Jurkat, Clone E6-1 (cell line): ENCODE measurements around the gene OSR1.

Experiments used
- DNase-seq: peaks from one replicate; pipeline ENCODE4 v3.0.0-alpha.2; 2011; ENCODE audit warnings: low read depth, low spot score
- H3K4me3 ChIP-seq: 2 replicates; pipeline ENCODE4 v1.5.1; 2011; ENCODE audit warnings: mild to moderate bottlenecking, low read length, control low read depth, moderate library complexity

OSR1 gene

DNA sequence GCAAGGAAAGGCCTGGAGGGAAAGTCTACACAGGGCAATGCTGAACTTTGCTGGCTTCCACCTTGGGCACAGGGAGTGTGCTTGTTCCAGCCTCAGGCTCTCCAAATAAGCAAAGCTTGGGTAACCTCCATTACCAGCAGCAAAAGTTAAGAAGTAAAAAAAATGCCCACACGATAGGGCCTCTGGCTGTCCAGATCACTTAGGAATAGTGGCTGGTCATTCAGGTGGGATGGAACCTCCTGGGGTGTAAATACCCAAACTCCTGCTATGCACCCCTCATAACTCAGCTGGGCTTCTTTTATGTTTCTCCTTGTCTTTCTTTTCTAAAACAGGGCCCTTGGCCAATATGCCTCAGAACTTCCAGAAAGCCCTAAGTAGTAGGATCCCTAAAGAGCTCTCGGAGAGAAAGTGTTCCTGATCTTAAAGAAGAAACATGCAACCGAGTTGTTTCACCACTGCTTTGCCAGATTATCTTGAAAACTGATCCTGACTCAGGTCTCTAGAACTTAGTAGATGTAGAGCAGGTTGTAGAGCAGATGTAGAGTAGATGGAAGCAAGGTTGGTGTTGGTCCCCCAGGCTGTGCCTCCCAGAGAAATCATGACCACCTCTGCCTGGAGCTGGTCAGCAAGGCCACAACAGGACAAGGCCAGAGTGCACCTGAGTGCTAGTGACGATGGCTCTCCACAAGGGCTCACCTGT lies 2.0 kb upstream of the OSR1 start:
- no peak overlapping the region for H3K4me3 ChIP-seq
- DNase-seq, result no peak

DNA sequence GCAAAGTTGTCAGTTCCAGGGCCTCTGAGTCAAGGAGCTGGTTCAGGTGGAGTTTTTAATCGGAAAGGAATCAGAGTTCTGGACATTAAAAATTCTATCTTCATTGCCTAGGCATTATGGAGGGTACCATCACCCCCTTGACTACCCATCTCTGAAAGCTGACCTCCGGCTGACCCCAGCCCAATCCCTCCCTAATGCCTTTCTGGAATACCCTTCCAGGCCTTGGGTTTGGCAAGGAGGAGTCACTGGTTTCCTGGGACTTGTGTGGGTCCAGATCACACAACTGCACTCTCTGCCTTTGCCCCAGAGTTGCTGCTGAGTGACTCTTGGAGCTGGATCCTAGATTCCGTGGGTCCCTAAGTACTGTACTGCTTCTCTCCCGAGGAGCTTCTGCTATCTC lies 1.0 kb upstream of the OSR1 start:
- DNase-seq, result no peak
- H3K4me3 ChIP-seq, result no peak overlapping the region

DNA sequence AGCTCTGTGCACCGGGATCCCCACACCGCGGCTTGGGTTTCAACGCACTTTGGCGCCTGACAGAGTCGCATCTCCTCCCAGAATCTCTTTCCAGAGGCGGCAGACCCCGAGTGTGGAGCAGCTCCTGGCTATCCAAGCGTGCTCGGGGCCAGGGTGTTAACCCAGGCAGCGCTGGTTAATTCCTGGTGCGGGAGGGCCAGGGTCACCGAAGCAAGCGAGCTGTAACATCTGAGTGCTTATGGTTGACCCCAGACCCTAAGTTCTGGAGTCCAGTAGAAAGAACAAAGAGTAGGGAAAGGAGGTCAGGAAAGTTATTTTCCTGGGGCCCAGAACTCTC lies 566 bp upstream of the OSR1 start:
- no peak overlapping the region for H3K4me3 ChIP-seq
- no peak for DNase-seq

DNA sequence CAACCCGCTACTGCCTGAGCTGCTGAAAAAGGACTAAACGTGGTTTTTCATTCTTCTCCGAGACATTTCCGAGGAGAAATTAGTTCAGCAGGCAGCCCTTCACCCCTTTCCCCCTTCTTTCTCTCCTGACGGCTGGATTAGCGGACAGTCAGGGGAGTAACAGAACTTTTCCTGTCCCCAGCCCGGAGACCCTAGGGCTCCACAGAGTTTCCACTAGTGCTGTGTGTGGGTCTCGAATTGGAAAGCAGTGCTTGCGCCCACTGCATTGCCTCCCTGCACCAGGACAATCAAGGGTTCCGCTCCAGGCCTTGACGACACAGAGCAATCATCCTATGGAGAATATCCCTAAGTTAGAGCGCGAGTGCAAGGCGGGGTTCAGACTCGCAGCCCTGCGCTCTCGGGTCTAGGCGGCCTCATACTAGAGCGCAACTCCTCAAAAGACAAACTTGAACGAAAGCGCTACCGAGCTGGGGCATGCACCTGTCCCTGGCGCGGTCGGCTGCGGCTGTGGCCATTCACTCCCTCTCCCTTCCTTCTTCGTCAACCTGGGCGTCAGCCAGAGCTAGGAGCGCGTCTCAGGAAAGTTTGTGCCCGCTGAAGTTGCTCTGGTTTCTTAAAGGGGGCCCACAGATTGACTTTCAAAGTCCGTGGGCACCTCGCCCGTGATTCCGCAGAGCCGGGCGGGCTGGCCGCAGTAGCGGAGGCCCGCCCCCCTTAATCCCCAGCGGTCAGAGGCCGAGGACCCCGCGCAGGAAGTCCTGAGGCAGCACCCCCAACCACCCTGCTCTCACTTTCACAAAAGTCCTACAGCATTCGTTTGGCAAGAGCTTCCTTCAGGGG lies 801 bp downstream of the OSR1 start:
- no peak overlapping the region for H3K4me3 ChIP-seq
- no peak for DNase-seq

DNA sequence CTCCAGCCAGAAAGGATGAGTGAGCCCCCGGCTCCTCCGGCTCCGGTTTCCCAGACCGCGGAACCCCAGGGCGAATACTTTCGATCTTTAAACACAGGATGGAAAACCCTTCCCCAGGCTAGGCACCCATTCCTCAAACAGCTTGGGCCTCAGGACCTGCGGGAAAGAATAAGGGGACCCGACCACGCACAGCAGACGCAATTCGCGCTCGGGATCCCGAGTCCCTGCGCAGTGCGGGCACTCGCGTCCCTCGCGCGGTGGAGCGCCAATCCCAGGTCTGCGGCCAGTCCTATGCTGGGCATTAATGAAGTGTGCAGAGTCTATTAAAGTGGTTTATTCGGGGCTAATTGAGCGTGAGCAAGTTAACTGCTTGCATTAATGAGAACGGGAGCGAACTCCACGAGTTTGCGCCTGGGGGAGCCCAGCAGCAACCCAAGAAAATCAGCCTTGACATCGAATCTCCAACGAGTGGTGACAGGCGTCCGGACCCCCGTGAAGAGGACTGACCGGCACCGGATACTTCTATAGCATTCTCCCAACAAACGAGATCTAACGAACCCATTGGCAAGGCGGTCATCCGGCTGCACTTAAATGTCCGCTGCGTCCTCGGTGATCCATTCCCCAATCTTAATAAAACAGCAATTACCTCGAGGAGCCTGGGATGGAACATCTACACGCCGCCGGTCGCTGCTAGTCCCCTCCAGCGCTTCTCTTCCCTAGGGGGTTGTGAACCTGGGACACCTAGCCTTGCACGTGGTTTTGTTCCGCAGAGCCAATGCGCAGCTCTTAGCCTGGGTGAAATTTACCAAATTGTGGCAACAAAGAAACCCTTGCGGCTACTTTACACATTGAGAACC lies 1.6 kb downstream of the OSR1 start:
- no peak overlapping the region for H3K4me3 ChIP-seq
- DNase-seq, result no peak

DNA sequence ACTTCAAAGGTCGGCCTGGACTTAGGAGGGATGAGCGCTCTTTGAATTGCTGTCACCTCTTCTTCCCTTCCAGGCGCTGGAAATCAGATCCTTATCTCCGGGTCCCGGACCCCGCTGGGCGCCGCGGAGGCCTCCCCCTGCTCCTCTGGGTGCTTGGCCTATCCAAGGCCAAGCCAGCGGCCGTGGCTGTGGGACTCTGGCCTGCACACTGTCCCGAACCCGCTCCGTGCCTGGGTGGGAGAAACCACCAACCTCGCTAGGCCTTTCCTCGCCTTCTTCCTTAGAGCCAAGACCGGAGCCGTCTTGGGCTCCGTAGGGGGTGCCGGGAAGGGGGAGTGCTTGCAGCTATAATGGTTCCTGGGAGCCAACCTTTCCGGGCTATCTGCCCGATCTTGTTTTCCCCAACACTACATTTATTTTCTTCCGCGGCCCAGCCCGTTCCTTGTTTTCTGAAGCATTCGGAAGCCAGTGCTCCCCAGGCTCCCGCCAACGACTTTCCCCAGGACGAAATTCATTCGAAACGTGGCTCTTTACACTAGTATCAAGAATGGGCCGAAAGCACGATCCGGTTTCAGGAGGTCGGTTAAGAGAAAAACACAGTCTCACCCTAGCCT lies 2.4 kb downstream of the OSR1 start:
- DNase-seq, result no peak
- no peak overlapping the region for H3K4me3 ChIP-seq

DNA sequence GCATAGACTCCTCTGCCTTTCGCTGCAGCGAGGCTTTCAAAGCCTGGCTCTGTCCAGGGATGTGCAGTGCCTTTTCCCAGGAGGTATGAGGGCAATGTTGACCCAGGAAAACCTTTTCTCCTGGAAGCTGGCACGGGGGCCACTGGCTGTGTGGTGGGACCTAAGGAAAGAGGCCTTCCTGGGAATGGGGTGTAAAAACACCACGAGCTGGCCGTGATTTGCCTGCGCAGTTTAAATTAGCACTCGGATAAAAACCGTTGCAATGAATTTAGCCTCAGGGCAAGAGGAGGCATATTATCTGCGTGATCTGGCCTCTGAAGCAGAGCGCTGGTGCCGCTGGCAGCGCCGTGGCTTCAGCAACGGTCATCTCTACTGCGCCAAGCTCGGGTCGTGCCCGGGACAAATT lies 3.0 kb downstream of the OSR1 start:
- DNase-seq, result no peak
- H3K4me3 ChIP-seq, result no peak overlapping the region

DNA sequence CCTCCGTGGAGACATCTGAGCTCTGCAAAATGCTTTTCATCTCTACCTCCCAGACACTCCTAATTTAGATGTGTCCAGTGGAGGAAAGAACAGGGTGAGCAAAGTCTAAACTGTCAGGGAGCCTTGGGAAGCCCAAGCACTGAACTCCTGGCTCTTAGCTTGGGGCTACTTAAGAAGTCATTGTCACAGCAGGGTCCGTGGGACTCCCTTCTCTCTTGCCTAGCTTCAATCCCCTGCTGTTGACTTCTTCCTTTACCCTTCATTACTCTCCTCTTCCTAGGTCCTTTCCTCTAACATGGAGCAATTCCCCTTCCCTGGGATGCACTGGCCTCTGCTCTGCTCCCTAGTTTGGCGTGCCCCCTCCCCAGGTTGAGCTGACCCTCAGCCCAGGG lies 3.4 kb downstream of the OSR1 start:
- no peak for DNase-seq
- H3K4me3 ChIP-seq, result no peak overlapping the region

DNA sequence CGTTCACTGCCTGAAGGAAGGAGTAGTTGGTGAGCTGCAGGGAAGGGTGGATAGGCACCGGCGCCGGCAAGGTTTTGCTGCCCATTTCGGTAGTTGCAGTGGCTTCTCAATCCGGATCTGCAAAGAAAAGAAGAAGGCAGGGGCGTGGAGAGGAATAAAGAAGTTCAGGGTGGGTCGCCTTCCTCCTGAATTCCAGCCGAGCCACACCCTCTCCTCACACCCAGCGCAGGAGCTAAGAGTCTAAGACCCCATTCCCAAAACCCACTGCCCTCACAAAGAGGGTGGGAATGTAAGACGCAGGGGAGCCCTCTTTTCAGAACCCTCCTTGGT lies 4.7 kb downstream of the OSR1 start:
- no peak for DNase-seq
- H3K4me3 ChIP-seq, result no peak overlapping the region

DNA sequence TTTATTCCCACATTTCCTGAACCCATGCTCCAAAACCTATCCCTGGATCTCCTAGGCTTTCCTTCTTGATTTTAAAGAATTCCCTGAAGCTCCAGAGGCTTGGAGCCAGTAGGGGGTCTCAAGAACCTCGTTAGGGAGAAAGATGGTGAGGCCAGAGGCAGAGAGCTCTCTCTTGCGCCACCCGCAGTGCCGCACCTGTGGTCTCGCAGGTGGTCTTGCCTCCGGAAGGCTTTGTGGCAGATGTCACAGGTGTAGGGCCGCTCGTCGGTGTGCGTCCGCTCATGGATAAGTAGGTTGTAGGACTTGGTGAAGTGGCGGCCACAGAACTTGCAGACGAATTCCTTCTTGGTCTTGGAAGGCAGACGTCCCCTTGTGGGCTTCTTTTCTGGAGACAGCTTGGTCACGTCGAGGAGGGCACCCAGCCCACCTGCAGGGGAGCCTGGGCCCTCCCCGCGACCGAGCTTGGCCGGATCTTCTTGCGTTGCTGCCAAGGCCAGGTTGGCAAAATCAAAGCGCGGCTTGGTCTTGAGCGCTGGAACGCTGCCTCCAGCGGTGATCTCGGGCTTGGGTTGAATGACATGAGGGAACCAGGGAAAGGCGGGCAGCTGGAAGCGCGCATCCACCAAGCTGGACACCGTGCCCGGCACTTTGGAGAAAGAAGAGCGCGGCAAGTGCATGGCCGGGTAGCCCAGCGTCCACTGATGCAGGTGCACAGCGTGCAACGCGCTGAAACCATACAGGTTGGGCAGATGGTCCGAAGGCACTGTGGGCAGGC lies 5.3 kb downstream of the OSR1 start:
- H3K4me3 ChIP-seq, result no peak overlapping the region
- no peak for DNase-seq

DNA sequence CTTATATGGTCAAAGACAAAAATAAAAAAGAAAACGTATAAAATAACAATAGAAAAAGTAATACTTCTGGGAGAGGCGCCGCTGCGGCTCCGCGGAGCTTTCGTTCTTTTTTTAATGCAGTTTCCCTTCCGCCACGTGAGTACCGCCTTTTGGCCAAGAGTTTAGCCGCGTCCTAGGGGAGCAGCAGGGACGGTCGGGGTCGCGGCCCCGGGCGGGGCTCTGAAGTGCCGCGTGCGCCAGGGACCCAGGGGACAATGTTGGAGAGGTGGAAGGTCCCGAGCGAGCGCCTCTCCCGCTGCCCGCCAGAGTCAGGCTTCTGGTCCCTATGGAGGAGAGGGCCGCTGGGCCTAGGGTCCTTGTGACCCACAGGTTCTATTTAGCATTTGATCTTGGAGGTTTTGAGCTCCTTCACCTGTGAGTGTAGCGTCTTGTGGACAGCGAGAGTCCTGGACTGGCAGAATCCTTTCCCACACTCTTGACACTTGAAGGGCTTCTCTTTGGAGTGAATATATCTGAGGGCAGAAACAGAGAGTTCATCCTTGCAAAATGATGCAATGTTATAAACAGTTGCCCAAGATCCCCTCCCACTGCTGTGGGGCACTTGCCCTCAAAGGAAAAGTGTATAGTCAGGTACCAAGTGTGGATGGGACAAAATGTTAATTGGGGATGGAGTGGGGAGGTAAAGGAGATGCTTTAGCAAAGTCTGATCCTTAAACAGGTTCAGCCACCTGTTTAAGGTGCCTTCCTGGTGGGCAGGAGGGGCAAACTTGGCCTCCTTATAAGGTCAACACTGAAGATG lies 6.3 kb downstream of the OSR1 start:
- DNase-seq, result no peak
- H3K4me3 ChIP-seq, result no peak overlapping the region

DNA sequence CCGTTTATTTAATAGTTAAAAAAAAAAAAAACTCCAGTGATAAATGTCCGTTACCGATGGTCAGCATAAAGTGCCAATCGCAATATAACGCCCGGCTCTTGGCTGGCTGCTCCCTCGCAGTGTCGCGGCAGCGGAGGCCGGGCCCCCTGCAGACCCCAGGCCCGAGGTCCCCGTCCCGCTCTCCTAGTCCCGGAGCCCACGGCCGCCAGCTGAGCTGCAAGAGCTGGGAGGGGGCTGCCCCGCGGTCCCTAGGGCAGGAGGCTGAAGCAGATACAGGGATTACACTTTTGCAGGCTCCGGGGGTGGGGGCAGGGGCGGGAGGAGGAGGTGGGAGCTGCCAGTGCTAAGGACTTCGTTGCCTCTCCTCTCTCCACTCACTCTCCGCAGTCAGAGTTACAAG lies 6.9 kb downstream of the OSR1 start:
- H3K4me3 ChIP-seq, result no peak overlapping the region
- no peak for DNase-seq

DNA sequence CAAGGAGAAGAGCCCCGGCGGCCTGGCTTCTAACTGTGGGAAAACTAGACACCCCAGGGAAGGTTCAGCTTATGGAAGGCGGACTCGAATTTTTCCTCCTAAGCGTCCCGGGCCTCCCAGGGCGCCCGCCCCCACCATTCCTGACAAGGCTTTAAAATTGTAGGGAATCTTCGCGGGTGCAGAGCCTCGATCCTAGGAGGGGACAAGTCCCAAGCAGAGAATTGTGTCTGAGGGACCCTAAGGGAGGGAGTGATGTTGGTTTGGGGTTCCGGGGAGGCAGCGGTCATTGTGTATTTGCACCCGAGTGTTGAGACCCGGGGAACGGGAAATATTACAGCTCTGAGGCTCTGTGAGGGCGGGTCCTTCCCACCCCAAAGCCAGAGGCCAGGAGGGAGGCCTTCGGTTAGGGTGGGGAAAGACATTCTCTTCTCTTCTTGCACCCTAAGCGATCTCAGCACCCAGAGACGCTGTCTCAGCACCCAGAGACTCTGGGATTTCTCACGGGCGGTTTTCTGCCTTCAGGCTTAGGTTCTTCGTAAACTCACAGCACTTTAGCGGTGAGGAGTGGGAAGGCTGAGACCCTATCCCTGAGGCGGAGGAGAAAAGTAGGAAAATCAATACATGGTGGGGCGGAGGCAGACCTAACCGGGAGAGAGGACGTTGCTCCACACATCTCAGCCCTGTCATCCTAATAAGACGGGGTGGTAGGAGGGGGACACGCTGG lies 7.6 kb downstream of the OSR1 start:
- no peak overlapping the region for H3K4me3 ChIP-seq

DNA sequence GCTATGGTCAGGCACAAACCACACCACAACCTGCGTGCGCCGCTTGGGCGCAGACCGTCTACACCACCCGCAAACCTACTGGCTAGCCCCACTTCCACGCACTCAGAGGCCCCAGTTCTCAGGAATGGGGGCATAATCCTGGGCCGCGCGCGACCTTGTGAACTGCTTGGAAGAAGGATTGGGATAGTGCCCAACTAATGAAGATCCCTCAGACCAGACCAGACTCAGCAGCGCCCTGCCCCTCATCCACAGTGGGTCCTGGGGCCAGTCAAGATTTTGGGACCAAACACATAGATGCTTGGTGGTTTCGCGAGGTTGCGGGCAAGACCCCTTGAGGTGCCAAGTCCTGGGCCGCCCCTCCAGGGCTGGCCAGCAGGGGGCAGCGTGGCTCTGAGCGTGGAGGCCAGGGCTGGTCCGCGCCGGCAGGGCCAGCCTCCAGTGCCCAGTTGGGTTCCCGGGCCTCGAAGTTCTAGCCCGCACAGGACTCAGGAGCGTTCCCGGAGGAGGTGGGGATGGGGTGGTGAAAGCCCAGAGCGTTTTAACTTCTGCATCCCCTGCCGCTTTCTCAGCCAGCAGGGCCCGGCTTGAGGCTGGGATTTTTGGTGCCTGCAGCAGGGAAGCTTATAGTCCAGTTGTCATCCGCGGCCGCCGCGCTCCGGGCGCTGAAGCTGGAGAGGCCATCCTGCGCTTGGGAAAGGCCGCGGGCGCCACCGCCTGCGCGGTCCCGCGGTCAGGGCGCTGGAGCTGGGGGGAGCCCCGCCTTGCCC lies 8.3 kb downstream of the OSR1 start:
- DNase-seq, result no peak
- no peak overlapping the region for H3K4me3 ChIP-seq

More for the DNA sequence above, 7.6 kb downstream of the OSR1 start:
- DNase-seq, result no peak

DNA sequence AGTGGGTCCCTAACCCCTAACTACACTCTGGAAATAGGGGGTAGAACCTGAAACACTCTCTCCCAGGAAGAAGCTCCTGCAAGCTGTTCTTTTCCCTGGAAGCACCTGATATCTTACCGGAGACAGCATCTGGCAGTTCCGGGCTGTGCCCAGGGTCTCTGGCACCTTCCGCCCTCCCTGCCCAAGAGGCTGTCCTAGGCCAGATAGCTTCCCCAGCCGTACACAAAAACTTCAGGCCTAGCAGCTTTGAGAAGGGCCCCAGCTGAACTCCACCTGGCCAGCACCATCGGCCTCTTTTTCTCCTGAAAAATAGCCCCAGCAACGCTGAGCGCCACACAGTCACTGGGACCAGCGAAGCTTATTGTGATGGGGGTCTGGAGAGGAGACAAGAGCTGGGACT lies 9.7 kb downstream of the OSR1 start:
- no peak overlapping the region for H3K4me3 ChIP-seq
- DNase-seq, result no peak

DNA sequence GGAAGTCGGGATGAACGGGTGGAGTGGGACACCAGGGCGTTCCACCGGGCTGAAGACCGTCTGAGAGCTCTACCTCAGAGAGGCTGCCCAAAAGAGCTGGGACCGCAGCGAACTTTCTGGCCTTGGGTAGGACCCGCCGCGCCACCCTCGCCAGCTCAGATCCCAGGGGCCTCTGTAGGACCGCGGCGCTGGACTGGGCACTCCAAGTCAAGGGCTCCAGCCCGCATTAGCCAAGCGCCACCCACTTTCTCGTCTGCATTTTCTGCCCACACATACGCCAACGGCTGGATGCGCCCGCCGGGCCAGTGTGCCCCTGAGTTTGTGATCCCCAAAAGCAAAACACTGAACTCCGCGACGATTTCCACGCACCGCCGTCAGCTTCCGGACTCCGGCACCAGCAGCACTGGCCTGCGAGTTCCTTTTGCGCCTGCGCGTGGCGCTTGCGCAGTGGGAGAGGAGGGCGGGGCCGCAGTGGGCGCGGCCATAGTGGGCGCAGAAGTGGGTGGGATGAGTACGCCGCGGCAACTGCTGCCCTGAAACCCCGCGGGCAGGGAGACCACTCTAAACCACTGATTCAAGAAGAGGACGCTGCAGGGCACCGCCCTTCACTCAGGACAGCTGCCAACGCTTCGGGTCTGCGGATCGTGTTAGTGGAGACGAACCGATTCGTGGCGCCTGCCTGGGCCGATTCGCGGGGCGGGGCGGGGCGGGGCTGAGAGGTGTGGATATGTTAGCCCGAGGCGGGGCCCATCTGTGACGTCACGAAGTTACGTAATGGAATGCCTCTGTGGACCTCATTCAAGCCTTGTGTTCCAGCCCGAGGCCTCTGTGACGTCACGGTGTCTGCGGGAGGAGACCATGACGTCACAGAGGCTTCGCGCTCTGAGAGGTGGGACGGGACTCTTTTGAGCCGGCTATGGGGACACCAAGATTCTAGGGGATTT lies 10.5 kb downstream of the OSR1 start:
- peak; percentile 89 for DNase-seq
- H3K4me3 ChIP-seq, result peak overlapping the region; percentile 87
